HepG2 (cell line): ENCODE data around the gene OST4. TPM values are rescaled to one million over a fixed set of nuclear protein-coding genes. Genes with fewer than 3 reads are reported as not detected.

Source experiments
- ARID4A ChIP-seq: sonication (generic); formaldehyde crosslinking; IDR thresholded peaks from 2 replicates; pipeline ENCODE4 v1.5.0; 2020; ENCODE audit warnings: mild to moderate bottlenecking, missing genetic modification reagents, borderline replicate concordance
- MNT ChIP-seq: fragments of 450-650 bp; IDR thresholded peaks from 2 replicates; pipeline ENCODE4 v1.6.1; 2016
- SAP130 ChIP-seq: IDR thresholded peaks from 2 replicates; pipeline ENCODE4 v1.6.1; 2016; ENCODE audit warnings: low read depth
- TOPORS ChIP-seq: sonication (generic); formaldehyde crosslinking; IDR thresholded peaks from 2 replicates; pipeline ENCODE4 v1.8.0; 2023; ENCODE audit warnings: mild to moderate bottlenecking, missing genetic modification reagents
- ZFAT ChIP-seq: sonication (generic); formaldehyde crosslinking; conservative IDR thresholded peaks from 2 replicates; pipeline ENCODE4 v1.8.1; 2023; ENCODE audit warnings: missing genetic modification reagents, inconsistent platforms
- ZNF513 ChIP-seq: sonication (generic); formaldehyde crosslinking; conservative IDR thresholded peaks from 2 replicates; pipeline ENCODE4 v1.5.0; 2020; ENCODE audit warnings: missing genetic modification reagents
- ZNF646 ChIP-seq: sonication (generic); formaldehyde crosslinking; IDR thresholded peaks from 2 replicates; pipeline ENCODE4 v1.9.0; 2021; ENCODE audit warnings: mild to moderate bottlenecking, missing genetic modification reagents
- polyA plus RNA-seq, 8 experiments: library from polyadenylated mRNA; depleted of rRNA in 3 of 8; stranded (reverse) in 7 of 8; unstranded in 1 of 8; fragments of >200 nt; fragmentation: Illumina TruSeq in 4 of 8; extraction: Trizol in 4 of 8; gene quantifications; 2 replicates each; pipeline versions ENCODE4 v1.2.1 to v1.2.3, GENCODE V29; 2011 to 2016; ENCODE audit warnings: low read depth in 4 of 8, missing spikeins in 1 of 8, mixed read lengths in 1 of 8; ENCODE audit not compliant: insufficient read depth in 1 of 8
- total RNA-seq, 5 experiments: library from RNA; depleted of rRNA; stranded (reverse); fragments of >200 nt; fragmentation: Illumina TruSeq; extraction: Trizol; gene quantifications; 2 replicates each; pipeline ENCODE4 v1.2.3, GENCODE V29; 2016; ENCODE audit warnings: low read depth in 1 of 5

The OST4 gene
- total and polyA plus RNA-seq, 2 of the 13 experiments (the other 11 are each of a cell fraction or from before 2014, with no cell fraction given): 498 to 584 TPM

GRCh38 chr2:27093430-27094352 lies 22.2 kb upstream of the OST4 start (continued):
- TF ChIP-seq ZNF646 (CRISPR knock-in tag) (0 out of 2 replicates have a peak, but pooled peaks have one; percentile 47), ARID4A (CRISPR knock-in tag) (peak; percentile 61), TOPORS (CRISPR knock-in tag) (no peak), SAP130 (peak; percentile 95), ZFAT (no peak), ZNF513 (CRISPR knock-in tag) (no peak), MNT (peak; percentile 63)
